ENCODE measurements around the gene SUN3.

The SUN3 gene

GRCh38 chr7:48033922-48034321 lies 5.0 kb upstream of the SUN3 start:
- Histone ChIP-seq H3K27ac (ENCODE audit: insufficient read depth, low read depth, low read length, poor library complexity, severe bottlenecking) (no peak overlapping the region), H3K27me3 (ENCODE audit: control insufficient read depth, insufficient read depth, low read length, poor library complexity, severe bottlenecking) (peaks cover 61% of the 10 kb centered on the region), H3K4me1 (ENCODE audit: control insufficient read depth, insufficient read depth, low read length) (peaks cover 6% of the 10 kb centered on the region), H3K9me3 (ENCODE audit: control insufficient read depth, low read length) (no peaks in the 10 kb centered on the region), H3K36me3 (ENCODE audit: control insufficient read depth, insufficient read depth, low read length) (no peaks in the 10 kb centered on the region), H3K4me3 (ENCODE audit: insufficient read depth, low read depth, low read length) (no peak overlapping the region)
- 78 to 83% methylated on average over 5 of the region's 5 CpGs for WGBS, 2 experiments

GRCh38 chr7:48031111-48031510 lies 2.2 kb upstream of the SUN3 start:
- Histone ChIP-seq H3K27me3 (ENCODE audit: control insufficient read depth, insufficient read depth, low read length, poor library complexity, severe bottlenecking) (peaks cover 42% of the 10 kb centered on the region), H3K27ac (ENCODE audit: insufficient read depth, low read depth, low read length, poor library complexity, severe bottlenecking) (no peak overlapping the region), H3K9me3 (ENCODE audit: control insufficient read depth, low read length) (no peaks in the 10 kb centered on the region), H3K36me3 (ENCODE audit: control insufficient read depth, insufficient read depth, low read length) (no peaks in the 10 kb centered on the region), H3K4me3 (ENCODE audit: insufficient read depth, low read depth, low read length) (no peak overlapping the region), H3K4me1 (ENCODE audit: control insufficient read depth, insufficient read depth, low read length) (peaks cover 4% of the 10 kb centered on the region)
- 85 to 100% methylated on average over 2 of the region's 2 CpGs for WGBS, 2 experiments

- 77 to 89% methylated on average over 5 of the region's 5 CpGs for WGBS, 2 experiments
- peaks cover 2% of the 10 kb centered on the region for H3K9me3 ChIP-seq (ENCODE audit: control insufficient read depth, low read length)
- no peaks in the 10 kb centered on the region for H3K36me3 ChIP-seq (ENCODE audit: control insufficient read depth, insufficient read depth, low read length)
- H3K27me3 ChIP-seq (ENCODE audit: control insufficient read depth, insufficient read depth, low read length, poor library complexity, severe bottlenecking), result no peaks in the 10 kb centered on the region
- no peaks in the 10 kb centered on the region for H3K4me1 ChIP-seq (ENCODE audit: control insufficient read depth, insufficient read depth, low read length)
- no peak overlapping the region for H3K4me3 ChIP-seq (ENCODE audit: insufficient read depth, low read depth, low read length)
- no peak overlapping the region for H3K27ac ChIP-seq (ENCODE audit: insufficient read depth, low read depth, low read length, poor library complexity, severe bottlenecking)
Observed at GRCh38 chr7:48025624-48026023, 3.3 kb downstream of the SUN3 start.

- no peaks in the 10 kb centered on the region for H3K36me3 ChIP-seq (ENCODE audit: control insufficient read depth, insufficient read depth, low read length)
- H3K9me3 ChIP-seq (ENCODE audit: control insufficient read depth, low read length), result no peaks in the 10 kb centered on the region
- H3K4me1 ChIP-seq (ENCODE audit: control insufficient read depth, insufficient read depth, low read length), result no peaks in the 10 kb centered on the region
- no peak overlapping the region for H3K27ac ChIP-seq (ENCODE audit: insufficient read depth, low read depth, low read length, poor library complexity, severe bottlenecking)
- WGBS, 2 experiments, result 94% methylated on average over 4 of the region's 4 CpGs
- no peaks in the 10 kb centered on the region for H3K27me3 ChIP-seq (ENCODE audit: control insufficient read depth, insufficient read depth, low read length, poor library complexity, severe bottlenecking)
- no peak overlapping the region for H3K4me3 ChIP-seq (ENCODE audit: insufficient read depth, low read depth, low read length)
Observed at GRCh38 chr7:48017674-48018073, 11.2 kb downstream of the SUN3 start.

- H3K27me3 ChIP-seq (ENCODE audit: control insufficient read depth, insufficient read depth, low read length, poor library complexity, severe bottlenecking), result no peaks in the 10 kb centered on the region
- no peak overlapping the region for H3K27ac ChIP-seq (ENCODE audit: insufficient read depth, low read depth, low read length, poor library complexity, severe bottlenecking)
- no peaks in the 10 kb centered on the region for H3K36me3 ChIP-seq (ENCODE audit: control insufficient read depth, insufficient read depth, low read length)
- no peaks in the 10 kb centered on the region for H3K9me3 ChIP-seq (ENCODE audit: control insufficient read depth, low read length)
- no peak overlapping the region for H3K4me3 ChIP-seq (ENCODE audit: insufficient read depth, low read depth, low read length)
- H3K4me1 ChIP-seq (ENCODE audit: control insufficient read depth, insufficient read depth, low read length), result no peaks in the 10 kb centered on the region
Observed at GRCh38 chr7:48016641-48017040, 12.3 kb downstream of the SUN3 start.

- H3K27ac ChIP-seq (ENCODE audit: insufficient read depth, low read depth, low read length, poor library complexity, severe bottlenecking), result no peak overlapping the region
- no peaks in the 10 kb centered on the region for H3K36me3 ChIP-seq (ENCODE audit: control insufficient read depth, insufficient read depth, low read length)
- H3K4me1 ChIP-seq (ENCODE audit: control insufficient read depth, insufficient read depth, low read length), result no peaks in the 10 kb centered on the region
- H3K9me3 ChIP-seq (ENCODE audit: control insufficient read depth, low read length), result no peaks in the 10 kb centered on the region
- H3K27me3 ChIP-seq (ENCODE audit: control insufficient read depth, insufficient read depth, low read length, poor library complexity, severe bottlenecking), result no peaks in the 10 kb centered on the region
- 94 to 96% methylated on average over 3 of the region's 3 CpGs for WGBS, 2 experiments
- no peak overlapping the region for H3K4me3 ChIP-seq (ENCODE audit: insufficient read depth, low read depth, low read length)
Observed at GRCh38 chr7:48011951-48012350, 17.0 kb downstream of the SUN3 start.

GRCh38 chr7:48011323-48011722 lies 17.6 kb downstream of the SUN3 start:
- Histone ChIP-seq H3K27ac (ENCODE audit: insufficient read depth, low read depth, low read length, poor library complexity, severe bottlenecking) (no peak overlapping the region), H3K4me3 (ENCODE audit: insufficient read depth, low read depth, low read length) (no peak overlapping the region), H3K9me3 (ENCODE audit: control insufficient read depth, low read length) (no peaks in the 10 kb centered on the region), H3K27me3 (ENCODE audit: control insufficient read depth, insufficient read depth, low read length, poor library complexity, severe bottlenecking) (no peaks in the 10 kb centered on the region), H3K36me3 (ENCODE audit: control insufficient read depth, insufficient read depth, low read length) (no peaks in the 10 kb centered on the region), H3K4me1 (ENCODE audit: control insufficient read depth, insufficient read depth, low read length) (no peaks in the 10 kb centered on the region)
- WGBS, 2 experiments, result 93 to 100% methylated on average over 1 to 2 of the region's 2 CpGs

- Histone ChIP-seq H3K36me3 (ENCODE audit: control insufficient read depth, insufficient read depth, low read length) (no peaks in the 10 kb centered on the region), H3K27me3 (ENCODE audit: control insufficient read depth, insufficient read depth, low read length, poor library complexity, severe bottlenecking) (no peaks in the 10 kb centered on the region), H3K27ac (ENCODE audit: insufficient read depth, low read depth, low read length, poor library complexity, severe bottlenecking) (no peak overlapping the region), H3K4me3 (ENCODE audit: insufficient read depth, low read depth, low read length) (no peak overlapping the region), H3K4me1 (ENCODE audit: control insufficient read depth, insufficient read depth, low read length) (no peaks in the 10 kb centered on the region), H3K9me3 (ENCODE audit: control insufficient read depth, low read length) (no peaks in the 10 kb centered on the region)
- 90 to 92% methylated on average over 4 of the region's 4 CpGs for WGBS, 2 experiments
Observed at GRCh38 chr7:48009954-48010353, 19.0 kb downstream of the SUN3 start.

GRCh38 chr7:48009257-48009656 lies 19.6 kb downstream of the SUN3 start:
- Histone ChIP-seq H3K4me1 (ENCODE audit: control insufficient read depth, insufficient read depth, low read length) (peaks cover 7% of the 10 kb centered on the region), H3K27me3 (ENCODE audit: control insufficient read depth, insufficient read depth, low read length, poor library complexity, severe bottlenecking) (no peaks in the 10 kb centered on the region), H3K27ac (ENCODE audit: insufficient read depth, low read depth, low read length, poor library complexity, severe bottlenecking) (no peak overlapping the region), H3K36me3 (ENCODE audit: control insufficient read depth, insufficient read depth, low read length) (no peaks in the 10 kb centered on the region), H3K9me3 (ENCODE audit: control insufficient read depth, low read length) (no peaks in the 10 kb centered on the region), H3K4me3 (ENCODE audit: insufficient read depth, low read depth, low read length) (no peak overlapping the region)
- 82 to 84% methylated on average over 4 of the region's 4 CpGs for WGBS, 2 experiments

- WGBS, 2 experiments, result 92 to 98% methylated on average over 6 of the region's 6 CpGs
- no peaks in the 10 kb centered on the region for H3K9me3 ChIP-seq (ENCODE audit: control insufficient read depth, low read length)
- H3K27ac ChIP-seq (ENCODE audit: insufficient read depth, low read depth, low read length, poor library complexity, severe bottlenecking), result no peak overlapping the region
- H3K4me1 ChIP-seq (ENCODE audit: control insufficient read depth, insufficient read depth, low read length), result peaks cover 7% of the 10 kb centered on the region
- H3K36me3 ChIP-seq (ENCODE audit: control insufficient read depth, insufficient read depth, low read length), result no peaks in the 10 kb centered on the region
- H3K4me3 ChIP-seq (ENCODE audit: insufficient read depth, low read depth, low read length), result no peak overlapping the region
- no peaks in the 10 kb centered on the region for H3K27me3 ChIP-seq (ENCODE audit: control insufficient read depth, insufficient read depth, low read length, poor library complexity, severe bottlenecking)
Observed at GRCh38 chr7:48006866-48007265, 22.0 kb downstream of the SUN3 start.

GRCh38 chr7:48004638-48005037 lies 24.3 kb downstream of the SUN3 start:
- no peak overlapping the region for H3K27ac ChIP-seq (ENCODE audit: insufficient read depth, low read depth, low read length, poor library complexity, severe bottlenecking)
- no peaks in the 10 kb centered on the region for H3K9me3 ChIP-seq (ENCODE audit: control insufficient read depth, low read length)
- no peaks in the 10 kb centered on the region for H3K36me3 ChIP-seq (ENCODE audit: control insufficient read depth, insufficient read depth, low read length)
- 56 to 60% methylated on average over 5 of the region's 5 CpGs for WGBS, 2 experiments
- peaks cover 7% of the 10 kb centered on the region for H3K4me1 ChIP-seq (ENCODE audit: control insufficient read depth, insufficient read depth, low read length)
- H3K27me3 ChIP-seq (ENCODE audit: control insufficient read depth, insufficient read depth, low read length, poor library complexity, severe bottlenecking), result no peaks in the 10 kb centered on the region
- no peak overlapping the region for H3K4me3 ChIP-seq (ENCODE audit: insufficient read depth, low read depth, low read length)

Data from ectodermal cell (in vitro differentiated cells).